Measurements from ENCODE around the gene TMEM255B.

TMEM255B gene

DNA sequence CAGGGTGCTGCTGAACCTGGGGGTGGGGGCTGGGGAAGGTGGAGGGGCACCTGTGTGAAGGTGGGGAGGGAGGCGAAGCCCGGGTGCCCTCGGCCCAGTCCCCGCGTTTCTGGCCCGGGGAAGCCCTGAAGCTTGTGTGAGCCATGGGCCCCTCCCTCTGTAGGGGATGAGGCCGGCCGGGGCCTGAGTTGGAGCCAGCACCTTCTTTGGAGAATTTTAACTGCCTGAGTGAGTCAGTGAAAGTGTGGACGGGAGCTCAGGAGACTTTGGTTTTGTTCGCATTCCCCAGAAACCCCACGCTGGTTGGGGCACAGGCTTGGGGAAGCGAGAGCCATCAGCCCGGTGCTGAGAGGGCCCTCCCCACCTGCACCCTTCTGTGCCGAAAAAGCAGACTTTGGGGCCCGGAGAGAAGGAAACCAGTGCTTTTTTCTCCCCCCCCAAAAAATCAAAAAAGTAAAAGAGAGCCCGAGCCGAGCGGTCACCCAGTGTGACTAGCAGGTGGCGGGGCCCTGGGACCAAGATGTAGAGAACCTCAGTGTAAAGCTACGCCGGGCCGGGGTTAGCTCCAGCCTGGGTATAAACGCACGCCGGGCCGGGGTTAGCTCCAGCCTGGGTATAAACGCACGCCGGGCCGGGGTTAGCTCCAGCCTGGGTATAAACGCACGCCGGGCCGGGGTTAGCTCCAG is 45.1 kb downstream of the TMEM255B start:
- DNase-seq (ENCODE audit: low spot score): no peak

DNA sequence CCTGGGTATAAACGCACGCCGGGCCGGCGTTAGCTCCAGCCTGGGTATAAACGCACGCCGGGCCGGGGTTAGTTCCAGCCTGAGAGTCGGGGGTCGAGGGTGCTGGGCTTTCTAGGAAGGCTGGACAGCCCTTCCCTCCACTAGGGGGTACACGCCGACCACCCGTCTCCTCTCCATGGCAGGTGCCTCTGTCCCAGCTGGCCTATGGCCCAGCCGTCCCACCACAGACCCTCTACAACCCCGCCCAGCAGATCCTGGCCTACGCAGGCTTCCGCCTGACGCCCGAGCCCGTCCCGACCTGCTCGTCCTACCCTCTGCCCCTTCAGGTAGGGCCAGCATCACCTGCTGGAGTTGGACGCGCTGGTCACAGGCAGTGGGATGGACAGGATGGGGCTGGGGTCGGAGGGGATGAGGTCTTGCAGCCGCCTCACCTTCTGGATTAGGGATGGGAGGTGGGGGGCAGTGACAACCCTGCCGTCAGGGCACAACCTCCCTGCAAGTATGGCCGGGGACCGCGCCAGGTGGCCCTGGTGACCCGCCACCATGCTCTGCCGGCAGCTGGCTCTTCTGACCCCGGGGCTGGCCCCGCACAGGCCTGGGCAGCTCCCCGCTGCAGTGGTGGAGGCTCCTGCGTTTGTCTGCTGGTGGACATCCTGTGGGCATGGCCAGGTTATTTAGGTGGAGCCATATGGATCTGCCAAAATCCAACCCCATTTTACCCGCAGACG is 45.8 kb downstream of the TMEM255B start:
- DNase-seq (ENCODE audit: low spot score): no peak

DNA sequence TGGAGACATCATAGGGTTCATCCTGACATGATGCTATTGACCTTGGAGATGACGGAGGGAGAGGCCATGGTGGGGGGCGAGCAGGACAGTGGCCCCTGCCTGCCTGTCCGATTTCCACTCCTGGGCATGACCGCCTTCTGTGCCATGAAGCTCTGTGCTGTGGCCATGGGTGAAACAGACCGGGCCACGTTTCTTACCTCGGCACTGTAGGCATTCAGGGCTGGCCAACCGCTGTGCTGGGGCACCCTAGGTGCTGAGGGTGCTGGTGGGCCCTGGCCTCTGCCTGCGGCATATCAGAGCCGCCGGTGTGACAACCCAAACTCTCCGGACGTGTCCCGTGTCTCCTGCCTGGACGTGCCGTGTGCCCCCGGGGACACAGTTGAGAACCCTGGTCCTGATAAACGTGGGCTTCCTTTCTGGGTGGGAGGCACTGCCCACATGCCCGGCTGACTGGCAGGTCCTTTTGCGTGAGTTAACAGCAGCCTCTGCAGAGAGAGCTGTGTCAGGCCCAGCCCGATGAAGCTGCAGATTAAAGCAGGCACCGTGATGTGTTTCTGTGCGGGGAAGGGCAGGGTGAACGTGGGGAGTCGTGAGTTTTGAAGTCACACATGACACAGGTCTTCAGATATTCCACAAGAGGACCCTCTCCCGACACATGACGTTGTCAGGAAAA is 46.5 kb downstream of the TMEM255B start:
- no peak for DNase-seq (ENCODE audit: low spot score)

DNA sequence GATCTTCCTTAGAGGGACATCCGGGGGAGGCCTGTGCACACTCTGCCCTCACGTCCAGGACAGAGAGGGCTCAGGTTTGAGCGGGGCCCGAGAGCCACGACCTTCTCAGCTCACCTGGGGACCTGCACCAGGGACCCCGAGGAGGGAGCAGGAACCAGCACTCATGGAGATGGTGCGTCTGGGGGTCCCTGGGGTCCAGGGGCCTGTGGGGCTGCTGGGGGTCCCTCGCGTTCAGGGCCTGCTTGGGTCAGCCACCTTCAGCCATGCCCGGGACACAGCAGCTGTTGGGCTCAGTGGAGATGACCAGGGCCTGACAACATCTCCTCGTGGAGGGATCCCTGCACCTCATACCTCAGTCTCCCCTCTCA is 47.1 kb downstream of the TMEM255B start:
- DNase-seq (ENCODE audit: low spot score): no peak

DNA sequence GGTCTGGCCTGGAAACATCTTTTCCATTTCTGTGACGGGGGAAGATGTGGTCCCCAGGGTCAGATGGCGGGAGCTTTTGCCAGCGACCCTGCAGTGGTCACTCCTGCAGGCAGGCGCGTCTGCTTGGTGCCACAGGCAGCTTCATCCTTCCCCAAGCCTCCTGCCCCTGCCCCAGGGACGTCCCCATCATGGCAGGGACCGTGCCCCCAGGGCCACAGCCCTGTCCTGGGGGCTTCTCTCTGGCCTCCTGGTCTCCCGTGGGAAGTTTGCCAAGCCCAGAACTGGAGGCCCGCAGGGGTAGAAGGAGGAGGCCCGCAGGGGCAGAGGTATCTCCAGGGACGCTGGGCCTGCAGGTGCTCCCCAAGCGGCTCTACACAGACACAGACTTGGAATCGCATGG is 47.5 kb downstream of the TMEM255B start:
- no peak for DNase-seq (ENCODE audit: low spot score)

DNA sequence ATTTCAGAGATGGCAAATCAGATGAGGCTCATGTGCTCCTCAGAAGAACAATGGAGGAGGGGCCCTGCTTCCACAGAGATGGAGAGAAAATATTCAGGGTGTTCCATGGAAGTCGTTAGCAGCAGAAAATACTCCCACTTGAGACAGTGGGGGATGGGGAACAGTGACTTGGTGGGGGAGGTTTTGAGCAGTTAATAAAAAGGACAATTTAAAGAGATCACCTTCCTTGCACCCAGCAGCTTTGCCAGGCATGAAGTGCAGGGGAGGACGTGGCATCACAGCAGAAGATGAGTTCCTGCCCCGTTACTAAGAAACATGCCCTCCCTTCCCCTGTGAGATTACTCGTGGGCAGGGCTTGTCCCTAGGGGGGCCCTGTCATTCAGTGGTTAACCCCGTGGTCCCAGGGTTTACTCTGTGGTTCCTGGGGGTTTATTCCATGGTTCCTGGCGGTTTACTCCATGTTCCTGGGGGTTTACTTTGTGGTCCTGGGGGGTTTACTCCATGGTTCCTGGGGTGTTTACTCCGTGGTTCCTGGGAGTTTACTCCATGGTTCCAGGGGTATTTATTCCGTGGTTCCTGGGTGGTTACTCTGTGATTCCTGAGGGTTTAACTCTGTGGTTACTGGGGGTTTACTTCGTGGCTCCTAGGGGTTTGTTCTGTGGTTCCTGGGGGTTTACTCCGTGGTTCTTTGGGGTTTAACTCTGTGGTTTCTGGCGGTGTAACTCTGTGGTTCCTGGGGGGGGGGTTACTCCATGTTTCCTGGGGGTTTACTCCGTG is 49.2 kb downstream of the TMEM255B start:
- DNase-seq (ENCODE audit: low spot score): no peak

DNA sequence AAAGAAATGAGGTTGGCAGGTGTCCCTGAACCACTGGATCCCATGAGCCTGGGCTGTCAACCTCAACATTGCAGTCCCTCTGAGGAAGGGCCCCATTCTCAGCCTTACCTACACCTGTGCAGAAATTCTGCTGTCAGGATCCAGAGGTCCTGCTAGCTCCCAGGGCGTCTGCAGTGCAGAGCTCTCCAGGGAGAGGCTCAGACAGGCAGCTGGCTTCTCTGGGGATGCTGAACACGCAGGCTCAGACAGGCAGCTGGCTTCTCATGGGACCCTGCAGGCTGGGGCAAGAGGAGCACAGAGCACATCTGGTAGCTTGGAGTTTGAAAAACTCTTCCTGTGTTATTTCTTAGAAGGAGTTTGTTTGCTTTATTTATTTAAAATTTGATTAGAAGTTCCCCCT is 50.9 kb downstream of the TMEM255B start:
- no peak for DNase-seq (ENCODE audit: low spot score)

DNA sequence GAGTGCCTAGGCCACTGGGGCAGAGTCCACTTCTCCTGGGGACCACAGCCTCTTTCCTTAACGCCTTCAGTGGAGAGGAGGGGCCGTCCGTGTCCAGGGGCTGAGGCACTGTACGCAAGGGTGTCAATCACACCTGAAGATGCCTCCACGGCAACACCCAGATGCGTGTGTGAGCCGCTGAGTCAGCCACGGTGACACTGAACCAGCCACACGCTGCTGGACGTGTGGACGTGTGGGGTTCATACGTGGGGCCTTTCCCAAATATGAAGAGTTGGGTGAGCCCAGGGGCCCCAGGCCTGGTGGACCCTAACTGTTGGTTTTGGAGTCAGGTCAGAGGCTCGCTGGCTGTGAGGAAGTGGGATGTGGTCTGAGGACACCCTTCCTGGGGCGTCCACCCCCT is 51.6 kb downstream of the TMEM255B start:
- DNase-seq (ENCODE audit: low spot score): no peak

DNA sequence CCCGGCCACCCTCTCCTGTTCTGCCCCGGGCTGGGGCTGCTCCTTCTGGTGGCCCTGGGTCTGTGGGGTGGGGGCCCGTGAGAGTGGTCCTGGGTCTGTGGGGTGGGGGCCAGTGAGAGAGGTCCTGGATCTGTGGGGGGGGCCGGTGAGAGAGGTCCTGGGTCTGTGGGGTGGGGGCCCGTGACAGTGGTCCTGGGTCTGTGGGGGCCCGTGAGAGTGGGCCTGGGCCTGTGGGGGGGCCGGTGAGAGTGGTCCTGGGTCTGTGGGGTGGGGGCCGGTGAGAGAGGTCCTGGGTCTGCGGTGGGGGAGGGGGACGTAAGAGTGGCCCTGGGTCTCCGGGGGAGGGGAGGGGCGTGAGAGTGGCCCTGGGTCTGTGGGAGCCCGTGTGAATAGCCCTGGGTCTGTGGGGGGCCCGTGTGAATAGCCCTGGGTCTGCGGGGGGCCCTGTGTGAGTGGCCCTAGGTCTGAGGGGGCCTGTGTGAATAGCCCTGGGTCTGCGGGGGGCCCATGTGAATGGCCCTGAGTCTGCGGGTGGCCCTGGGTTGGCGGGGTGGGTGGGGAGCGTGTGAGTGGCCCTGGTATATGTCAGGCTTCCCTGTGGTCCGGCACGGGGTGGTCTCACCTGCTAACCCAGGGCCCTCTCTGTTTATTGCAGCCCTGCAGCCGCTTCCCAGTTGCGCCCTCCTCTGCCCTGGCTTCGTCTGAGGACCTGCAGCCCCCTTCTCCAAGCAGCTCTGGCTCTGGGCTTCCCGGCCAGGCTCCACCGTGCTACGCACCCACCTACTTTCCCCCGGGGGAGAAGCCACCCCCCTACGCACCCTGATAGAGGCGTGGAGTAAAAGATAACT is 52.3 kb downstream of the TMEM255B start:
- no peak for DNase-seq (ENCODE audit: low spot score)

DNA sequence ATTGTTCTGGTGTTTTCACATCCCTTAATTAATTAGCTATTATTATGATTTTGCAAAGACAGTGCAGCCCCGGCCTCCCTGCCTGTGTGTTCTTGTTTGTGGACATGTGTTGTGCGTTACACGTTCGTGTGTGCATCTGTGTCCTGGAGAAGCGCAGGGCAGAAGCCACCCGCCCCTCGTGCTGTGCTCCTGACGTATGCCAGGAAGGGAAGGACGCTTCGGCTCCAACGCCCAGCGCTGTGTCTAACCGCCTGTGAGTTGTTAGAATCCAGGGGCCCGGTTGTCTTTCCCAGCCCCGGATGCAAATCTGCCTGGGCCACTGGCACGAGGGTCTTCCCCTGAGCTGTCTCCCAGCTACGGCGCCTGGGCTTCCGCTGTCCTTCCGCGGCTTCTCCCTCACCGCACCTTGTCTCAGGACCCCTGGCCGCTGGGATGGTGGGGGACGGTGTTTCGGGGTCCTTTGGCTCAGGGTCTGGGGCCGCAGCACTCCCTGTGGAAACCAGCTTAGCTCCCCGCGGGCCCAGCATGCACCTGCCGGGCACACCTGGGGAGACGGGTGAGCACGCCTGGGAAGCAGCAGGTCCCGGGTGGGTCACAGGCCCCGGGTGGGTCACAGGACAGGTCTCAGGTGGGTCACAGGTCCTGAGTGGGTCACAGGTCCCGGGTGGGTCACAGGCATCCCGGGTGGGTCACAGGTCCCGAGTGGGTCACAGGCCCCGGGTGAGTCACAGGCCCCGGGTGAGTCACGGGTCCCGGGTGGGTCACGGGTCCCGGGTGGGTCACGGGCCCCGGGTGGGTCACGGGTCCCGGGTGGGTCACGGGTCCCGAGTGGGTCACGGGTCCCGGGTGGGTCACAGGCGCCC is 53.4 kb downstream of the TMEM255B start:
- DNase-seq (ENCODE audit: low spot score): no peak

DNA sequence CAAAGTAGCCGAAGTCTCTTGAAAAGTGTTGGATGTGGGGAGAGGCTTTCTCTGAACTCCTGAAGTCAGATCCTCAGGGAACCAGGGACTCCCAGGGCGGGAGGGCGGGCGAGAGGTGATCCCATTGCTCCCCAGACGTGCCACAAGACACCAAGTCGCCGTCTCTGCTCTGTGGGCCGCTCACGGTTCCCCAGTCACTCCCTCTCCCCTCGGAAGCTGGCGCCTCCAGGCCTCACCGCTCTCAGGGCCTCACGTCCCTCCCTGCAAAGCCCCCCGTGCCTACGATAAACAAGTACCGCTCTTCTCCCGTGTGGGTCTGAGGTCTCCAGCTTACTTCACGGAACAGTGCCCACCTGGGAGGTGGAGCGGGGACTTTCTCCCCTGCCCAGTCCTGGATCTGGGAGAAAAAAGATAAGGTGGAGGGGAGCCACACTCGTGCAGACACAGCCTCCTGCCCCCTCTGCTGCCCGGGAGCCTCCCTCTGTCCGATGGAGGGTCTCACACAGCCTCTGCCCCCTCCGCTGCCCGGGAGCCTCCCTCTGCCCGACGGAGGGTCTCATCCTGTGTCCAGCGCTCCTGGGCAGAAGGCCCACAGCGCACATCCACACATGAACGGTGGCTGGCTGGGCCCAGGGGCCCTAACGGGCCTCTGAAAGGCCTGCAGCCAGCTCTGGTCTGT is 54.2 kb downstream of the TMEM255B start:
- DNase-seq (ENCODE audit: low spot score): no peak

DNA sequence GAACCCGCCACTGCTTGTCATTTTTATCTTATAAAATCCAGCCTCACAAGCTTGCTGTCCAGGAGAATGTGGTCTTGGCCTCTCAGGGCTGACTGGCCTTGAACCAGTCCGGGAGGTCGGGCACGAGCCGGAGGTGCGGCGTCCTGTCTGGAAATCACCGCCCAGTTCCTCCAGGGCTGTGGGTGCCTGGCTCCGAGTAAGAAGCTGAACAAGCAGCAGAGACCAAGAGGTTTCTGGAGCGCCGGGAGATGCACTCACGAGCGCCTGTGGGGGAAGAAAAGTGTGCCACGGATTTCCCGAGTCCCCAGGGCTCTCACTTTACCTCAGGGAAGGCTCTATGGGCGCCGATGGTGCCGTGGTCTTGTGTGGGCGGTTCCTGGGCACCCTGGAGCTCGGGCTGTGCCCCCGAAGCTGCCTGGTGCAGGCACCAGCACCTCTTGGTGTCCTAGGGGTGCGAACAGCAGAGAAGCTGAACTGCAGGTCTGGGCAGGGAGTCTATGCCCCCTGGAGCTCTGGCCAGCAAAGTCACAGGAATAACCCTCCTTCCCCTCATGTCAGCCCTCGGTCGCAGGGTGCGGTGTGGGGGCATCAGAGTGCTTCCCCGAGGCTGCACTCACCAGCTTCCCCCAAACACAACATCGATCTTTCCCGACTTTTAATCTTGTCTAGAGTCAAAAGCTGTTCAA is 54.9 kb downstream of the TMEM255B start:
- DNase-seq (ENCODE audit: low spot score): no peak

DNA sequence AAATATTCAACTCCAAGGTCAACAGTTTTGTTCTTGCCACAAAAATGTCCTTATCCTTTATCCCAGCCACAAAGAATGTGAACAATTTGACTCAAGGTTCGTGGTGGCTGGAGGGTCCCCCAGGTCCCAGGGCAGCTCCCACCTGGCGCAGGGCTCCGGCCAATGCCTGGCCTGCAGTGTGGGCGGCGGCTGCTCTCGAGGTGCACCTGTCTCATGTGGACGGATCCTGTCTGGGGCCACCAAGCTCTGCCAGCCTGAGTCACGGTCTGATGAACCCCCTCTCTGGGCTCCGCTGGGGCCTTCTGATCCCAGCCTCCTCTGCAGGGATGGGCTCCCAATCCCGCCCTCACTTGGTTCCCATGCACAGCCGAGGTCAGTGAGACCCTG is 55.4 kb downstream of the TMEM255B start:
- DNase-seq (ENCODE audit: low spot score): no peak

DNA sequence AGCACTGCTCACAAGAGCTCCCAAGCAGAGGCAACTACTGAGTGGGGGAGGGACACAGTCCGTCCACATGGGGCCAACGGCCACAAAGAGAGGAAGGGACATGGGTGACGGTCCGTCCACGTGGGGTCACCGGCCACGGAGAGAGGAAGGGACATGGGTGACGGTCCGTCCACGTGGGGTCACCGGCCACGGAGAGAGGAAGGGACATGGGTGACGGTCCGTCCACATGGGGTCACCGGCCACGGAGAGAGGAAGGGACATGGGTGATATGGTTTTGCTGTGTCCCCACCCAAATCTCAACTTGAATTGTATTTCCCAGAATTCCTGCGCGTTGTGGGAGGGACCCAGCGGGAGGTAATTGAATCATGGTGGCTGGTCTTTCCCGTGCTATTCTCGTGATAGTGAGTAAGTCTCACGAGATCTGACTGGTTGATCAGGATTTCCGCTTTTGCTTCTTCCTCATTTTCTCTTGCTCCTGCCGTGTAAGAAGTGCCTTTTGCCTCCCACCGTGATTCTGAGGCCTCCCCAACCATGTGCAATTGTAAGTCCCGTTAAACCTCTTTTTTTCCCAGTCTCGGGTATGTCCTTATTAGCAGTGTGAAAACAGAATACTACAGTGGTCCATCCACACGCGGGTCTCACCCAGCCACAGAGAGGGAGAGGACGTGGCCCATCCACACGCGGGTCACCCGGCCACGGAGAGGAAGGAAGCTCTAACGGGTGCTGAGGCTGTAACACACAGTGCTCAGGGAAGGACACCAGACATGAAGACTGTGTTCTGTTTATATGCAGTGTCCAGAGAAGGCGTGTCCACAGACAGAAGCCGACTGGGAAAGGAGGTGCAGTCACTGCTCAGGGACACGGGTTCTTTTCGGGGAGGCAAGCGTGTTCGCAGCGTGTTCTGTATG is 56.4 kb downstream of the TMEM255B start:
- DNase-seq (ENCODE audit: low spot score): peak; percentile 32

DNA sequence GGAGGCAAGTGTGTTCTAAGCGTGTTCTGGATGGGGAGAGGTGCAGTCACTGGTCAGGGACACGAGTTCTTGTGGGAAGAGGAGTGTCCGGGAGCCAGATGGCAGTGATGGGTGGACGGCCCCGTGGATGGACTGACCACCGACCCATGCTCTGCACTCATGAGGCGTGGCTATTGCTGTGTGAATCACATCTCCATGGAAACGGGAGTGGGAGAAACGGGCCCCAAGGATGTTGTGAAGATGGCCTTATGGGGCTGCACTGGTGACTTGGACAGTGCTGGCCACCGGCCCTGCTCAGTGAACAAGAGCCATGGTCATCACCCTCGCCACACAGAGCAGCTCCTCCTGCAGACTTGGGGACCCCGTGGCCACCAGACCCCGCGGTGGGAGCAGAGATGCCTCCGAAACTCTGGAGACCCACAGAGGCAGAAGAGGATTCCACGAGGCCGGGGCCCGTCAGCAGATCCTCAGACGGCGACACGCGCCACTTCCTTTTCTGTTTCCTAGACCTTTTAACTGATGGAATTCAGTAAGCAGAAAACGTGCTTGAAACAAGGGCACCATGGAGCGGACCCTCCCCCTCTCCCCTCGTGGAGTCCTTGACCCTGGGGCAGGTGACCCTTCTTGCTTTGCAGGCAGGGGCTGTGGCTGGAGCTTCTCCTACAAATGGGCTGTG is 57.4 kb downstream of the TMEM255B start:
- DNase-seq (ENCODE audit: low spot score): no peak

DNA sequence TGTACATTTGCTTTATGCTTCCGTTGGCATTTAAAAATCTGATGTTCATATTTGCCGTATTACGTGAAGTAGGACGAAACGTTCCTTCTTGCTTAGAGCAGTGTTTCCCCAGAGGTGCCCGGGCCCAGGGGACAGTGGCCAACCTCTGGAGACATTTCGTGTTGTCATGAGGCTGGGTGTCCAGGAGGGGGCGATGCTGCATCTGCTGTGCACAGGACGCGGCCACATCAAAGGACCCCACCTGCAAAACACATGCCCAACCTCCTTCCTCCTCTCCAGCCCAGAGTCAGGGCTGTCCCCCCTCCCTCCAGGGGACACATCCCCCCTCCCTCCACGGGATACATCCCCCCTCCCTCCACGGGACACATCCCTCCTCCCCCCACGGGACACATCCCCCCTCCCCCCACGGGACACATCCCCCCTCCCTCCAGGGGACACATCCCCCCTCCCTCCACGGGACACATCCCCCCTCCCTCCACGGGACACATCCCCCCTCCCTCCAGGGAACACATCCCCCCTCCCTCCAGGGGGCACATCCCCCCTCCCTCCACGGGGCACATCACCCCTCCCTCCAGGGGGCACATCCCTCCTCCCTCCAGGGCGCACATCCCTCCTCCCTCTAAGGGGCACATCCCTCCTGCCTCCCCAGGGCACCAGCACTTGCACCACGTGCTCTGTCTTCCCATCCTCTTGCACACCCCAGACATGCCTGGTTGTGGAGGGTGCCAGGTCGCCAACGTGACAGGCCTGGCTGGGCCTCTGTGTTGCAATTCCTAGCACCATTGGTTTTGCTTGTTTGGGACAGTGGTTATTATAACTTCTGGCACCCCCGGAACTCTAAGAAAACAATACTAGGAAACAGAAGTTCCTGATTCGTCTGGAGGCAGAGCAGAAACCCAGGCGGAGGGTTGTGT is 58.2 kb downstream of the TMEM255B start:
- DNase-seq (ENCODE audit: low spot score): peak; percentile 48

Measured in COLO829 (cell line).